Subcutaneous abdominal adipose tissue (tissue), 5 donors: ENCODE measurements around the gene GNGT2.

Source experiments
- H3K27ac ChIP-seq: one replicate; pipeline ENCODE4 v1.7.0; 2013; ENCODE audit warnings: low read depth, mild to moderate bottlenecking, inconsistent platforms, low read length, moderate library complexity
- H3K27me3 ChIP-seq, 5 donors: one replicate each; pipeline ENCODE4 v1.7.0; 2013; ENCODE audit warnings: low read length in 5 of 5, inconsistent platforms in 1 of 5; ENCODE audit not compliant: control insufficient read depth in 5 of 5, insufficient read depth in 4 of 5
- H3K36me3 ChIP-seq, 5 donors: one replicate each; pipeline ENCODE4 v1.7.0; 2013; ENCODE audit warnings: low read length in 5 of 5; ENCODE audit not compliant: control insufficient read depth in 5 of 5, insufficient read depth in 5 of 5
- H3K4me1 ChIP-seq, 5 donors: one replicate each; pipeline ENCODE4 v1.7.0; 2013; ENCODE audit warnings: low read length in 5 of 5, mild to moderate bottlenecking in 3 of 5, moderate library complexity in 1 of 5; ENCODE audit not compliant: control insufficient read depth in 5 of 5, insufficient read depth in 5 of 5
- H3K4me3 ChIP-seq, 5 donors: one replicate each; pipeline ENCODE4 v1.7.0; 2013; ENCODE audit warnings: low read length in 5 of 5, low read depth in 1 of 5
- H3K9ac ChIP-seq, 5 donors: one replicate each; pipeline ENCODE4 v1.7.0; 2013; ENCODE audit warnings: low read length in 5 of 5, mild to moderate bottlenecking in 4 of 5, moderate library complexity in 3 of 5
- H3K9me3 ChIP-seq, 5 donors: one replicate each; pipeline ENCODE4 v1.7.0; 2013; ENCODE audit warnings: low read length in 5 of 5; ENCODE audit not compliant: control insufficient read depth in 5 of 5
- donor health status: healthy.
- donor health status: healthy.
- donor health status: healthy.
- donor health status: healthy.
- donor health status: healthy.

GNGT2 gene

DNA sequence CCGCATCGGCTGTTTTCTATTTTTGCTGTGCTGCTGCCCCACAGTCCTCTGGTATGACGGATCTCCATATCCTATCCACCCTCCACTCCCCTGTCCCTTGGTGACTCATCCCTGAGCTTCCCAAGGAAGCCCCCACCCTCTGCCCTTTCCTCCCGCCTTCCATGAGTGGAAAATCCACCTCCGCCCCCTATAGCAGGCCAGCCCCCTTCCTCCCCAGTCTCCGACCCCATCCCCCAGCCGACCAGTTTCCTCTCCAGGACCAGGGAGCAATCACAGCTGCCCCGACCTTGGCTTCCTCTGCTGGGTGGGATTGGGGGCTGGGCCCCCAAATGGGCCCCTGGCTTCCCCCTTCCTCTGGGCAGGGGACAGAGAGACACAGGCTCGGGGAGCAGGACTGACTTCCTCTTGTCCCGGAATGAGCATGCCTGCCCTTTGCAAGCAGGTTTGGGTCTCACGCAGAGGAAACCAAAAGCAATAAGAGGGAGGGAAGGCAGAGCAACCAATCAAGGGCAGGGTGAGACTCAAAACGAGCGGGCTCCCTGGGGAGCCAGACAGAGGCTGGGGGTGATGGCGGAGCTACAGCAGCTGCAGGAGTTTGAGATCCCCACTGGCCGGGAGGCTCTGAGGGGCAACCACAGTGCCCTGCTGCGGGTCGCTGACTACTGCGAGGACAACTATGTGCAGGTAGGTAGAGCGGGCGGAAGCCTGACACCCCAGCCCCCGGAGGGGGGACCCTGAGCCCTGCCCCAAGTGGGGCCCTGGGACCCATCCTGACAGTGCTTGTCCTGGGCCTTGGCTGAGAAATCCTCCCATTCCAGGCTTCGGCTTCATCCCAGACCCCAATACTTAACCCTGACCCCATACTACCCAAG is at the start of gene GNGT2, which contains the start of gene ABI3:
Gene GNGT2, minus strand, starts transcription at position 417 of the 872 bp plus-strand sequence. CDS start 3,152 bp downstream, outside the sequence.
Gene ABI3, plus strand, starts transcription at position 550 of the 872 bp plus-strand sequence. Its CDS starts 18 bp downstream, at position 568.
- Histone ChIP-seq H3K27ac (peak within 1 kb of the TSS; percentile 46), H3K4me3 (peak within 1 kb of the TSS; percentile 37 to 64 (median 45)), H3K36me3 (no peaks in the 10 kb centered on the region), H3K4me1 (peaks cover 3 to 44% (median 10%) of the 10 kb centered on the region in 5 donors), H3K27me3 (peaks cover 0 to 11% (median 6%) of the 10 kb centered on the region in 5 donors), H3K9ac (peak within 1 kb of the TSS in 4 of 5 donors; percentile 11 to 76 (median 46)), H3K9me3 (no peaks in the 10 kb centered on the region)

DNA sequence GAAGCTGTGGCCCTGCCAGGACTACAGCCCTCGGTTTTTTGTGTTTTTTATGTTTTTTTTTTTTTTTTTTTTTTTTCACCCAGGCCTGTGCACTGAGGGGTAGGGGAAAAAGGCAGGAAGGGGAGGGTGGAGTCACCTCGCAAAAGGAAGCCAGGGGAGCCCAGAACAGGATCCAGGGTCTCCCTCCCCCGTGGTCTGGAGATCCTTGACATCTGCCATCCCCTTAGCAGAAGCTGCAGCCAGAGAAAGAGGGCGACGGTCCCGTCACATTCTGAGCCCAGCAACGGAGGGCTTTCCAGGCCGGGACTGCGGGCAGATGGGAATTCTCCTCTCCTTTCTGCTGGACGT is 49.3 kb upstream of the GNGT2 start:
- Histone ChIP-seq H3K27me3 (no peaks in the 10 kb centered on the region), H3K27ac (peak overlapping the region; percentile 57), H3K9me3 (no peaks in the 10 kb centered on the region), H3K4me3 (peak overlapping the region; percentile 58 to 72 (median 69)), H3K36me3 (no peaks in the 10 kb centered on the region), H3K9ac (peak overlapping the region; percentile 35 to 86 (median 48)), H3K4me1 (peaks cover 0 to 15% (median 12%) of the 10 kb centered on the region in 5 donors)

DNA sequence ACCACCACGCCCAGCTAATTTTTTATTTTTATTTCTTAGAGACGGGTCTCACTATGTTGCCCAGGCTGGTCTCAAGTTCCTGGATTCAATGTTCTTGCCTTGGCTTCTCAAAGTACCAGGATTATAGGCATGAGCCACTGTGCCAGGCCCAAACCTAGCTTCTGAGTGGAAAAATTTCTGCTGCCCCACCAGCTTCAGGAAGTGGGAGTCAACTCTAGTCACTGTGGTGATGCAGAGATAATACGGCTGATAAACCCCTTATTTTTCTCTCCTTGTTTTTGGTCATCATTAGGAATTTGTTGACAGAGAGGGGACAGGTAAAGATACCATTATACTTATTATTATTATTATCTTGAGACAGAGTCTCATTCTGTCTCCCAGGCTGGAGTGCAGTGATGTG is 48.0 kb upstream of the GNGT2 start:
- Histone ChIP-seq H3K27me3 (no peaks in the 10 kb centered on the region), H3K27ac (no peak overlapping the region), H3K9ac (no peak overlapping the region), H3K4me3 (no peak overlapping the region), H3K36me3 (no peaks in the 10 kb centered on the region), H3K4me1 (peaks cover 0 to 15% (median 12%) of the 10 kb centered on the region in 5 donors), H3K9me3 (no peaks in the 10 kb centered on the region)

DNA sequence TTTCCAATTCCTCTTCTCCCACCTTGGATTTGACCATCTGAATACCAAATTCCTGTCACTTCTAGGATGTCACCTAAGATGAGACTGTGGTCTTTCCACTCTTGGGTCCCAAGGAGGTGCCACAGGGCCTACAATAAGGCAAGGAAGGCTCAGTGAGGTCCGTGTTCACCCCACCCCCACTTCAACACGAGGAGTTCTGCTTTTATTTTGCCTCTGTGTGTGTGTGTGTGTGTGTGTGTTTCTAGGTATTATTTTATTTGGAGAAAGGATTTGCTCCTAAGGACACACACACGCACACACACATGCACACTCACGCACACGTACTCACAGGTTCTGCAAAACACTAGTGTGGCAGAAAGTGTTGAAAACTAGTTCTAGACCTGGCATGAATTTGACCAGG is 44.8 kb upstream of the GNGT2 start:
- H3K9me3 ChIP-seq: no peaks in the 10 kb centered on the region
- H3K27me3 ChIP-seq: peaks cover 0 to 2% (median 0%) of the 10 kb centered on the region in 5 donors

DNA sequence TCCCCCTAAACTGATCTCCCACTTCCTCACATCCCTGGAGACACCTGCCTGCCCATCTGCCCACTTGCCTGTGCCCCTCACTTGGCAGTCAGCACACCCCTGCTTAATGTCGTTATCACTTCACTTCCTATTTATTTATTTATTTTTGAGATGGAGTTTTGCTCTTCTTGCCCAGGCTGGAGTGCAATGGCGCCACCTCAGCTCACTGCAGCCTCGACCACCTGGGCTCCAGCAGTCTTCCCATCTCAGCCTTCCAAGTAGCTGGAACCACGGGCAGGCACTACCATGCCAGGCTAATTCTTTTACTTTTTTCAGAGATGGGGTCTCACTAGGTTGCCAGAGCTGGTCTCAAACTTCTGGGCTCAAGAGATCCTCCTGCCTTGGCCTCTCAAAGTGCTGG is 43.7 kb upstream of the GNGT2 start:
- Histone ChIP-seq H3K4me1 (peaks cover 0 to 6% (median 6%) of the 10 kb centered on the region in 5 donors), H3K9me3 (no peaks in the 10 kb centered on the region), H3K27ac (no peak overlapping the region), H3K27me3 (peaks cover 0 to 2% (median 0%) of the 10 kb centered on the region in 5 donors), H3K36me3 (no peaks in the 10 kb centered on the region), H3K9ac (no peak overlapping the region), H3K4me3 (no peak overlapping the region)

More for the DNA sequence above, 44.8 kb upstream of the GNGT2 start:
- Histone ChIP-seq H3K4me3 (no peak overlapping the region), H3K27ac (no peak overlapping the region), H3K36me3 (no peaks in the 10 kb centered on the region), H3K4me1 (peaks cover 0 to 8% (median 5%) of the 10 kb centered on the region in 5 donors), H3K9ac (no peak overlapping the region)

DNA sequence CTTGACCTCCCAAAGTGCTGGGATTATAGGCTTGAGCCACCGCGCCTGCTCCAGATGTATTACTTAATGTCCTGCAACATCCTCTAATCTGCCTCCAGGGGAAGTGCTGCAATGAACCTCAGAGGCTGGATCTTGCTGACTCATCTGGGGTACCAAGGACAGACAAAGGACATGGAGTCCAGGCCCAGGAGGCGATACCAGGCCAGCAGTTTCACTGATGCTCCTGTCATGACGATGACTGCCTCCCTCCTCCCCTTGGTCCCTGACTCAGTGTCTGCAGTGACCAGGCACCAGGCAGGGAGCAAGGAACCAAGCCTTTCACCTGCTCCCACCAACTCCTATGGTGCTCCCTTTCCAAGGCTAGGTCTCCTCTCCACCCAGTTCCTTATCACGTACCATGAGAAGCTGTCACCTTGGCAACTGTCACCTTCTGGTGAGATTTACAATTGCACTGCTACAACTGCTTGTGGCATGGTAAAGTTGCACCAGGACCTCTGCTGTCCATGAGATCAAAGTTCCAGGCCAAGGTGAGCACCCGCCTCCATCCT is 41.8 kb upstream of the GNGT2 start:
- Histone ChIP-seq H3K9me3 (no peaks in the 10 kb centered on the region), H3K9ac (no peak overlapping the region), H3K4me3 (no peak overlapping the region), H3K36me3 (no peaks in the 10 kb centered on the region), H3K27ac (no peak overlapping the region), H3K27me3 (peaks cover 0 to 2% (median 0%) of the 10 kb centered on the region in 5 donors), H3K4me1 (peaks cover 0 to 8% (median 6%) of the 10 kb centered on the region in 5 donors)

DNA sequence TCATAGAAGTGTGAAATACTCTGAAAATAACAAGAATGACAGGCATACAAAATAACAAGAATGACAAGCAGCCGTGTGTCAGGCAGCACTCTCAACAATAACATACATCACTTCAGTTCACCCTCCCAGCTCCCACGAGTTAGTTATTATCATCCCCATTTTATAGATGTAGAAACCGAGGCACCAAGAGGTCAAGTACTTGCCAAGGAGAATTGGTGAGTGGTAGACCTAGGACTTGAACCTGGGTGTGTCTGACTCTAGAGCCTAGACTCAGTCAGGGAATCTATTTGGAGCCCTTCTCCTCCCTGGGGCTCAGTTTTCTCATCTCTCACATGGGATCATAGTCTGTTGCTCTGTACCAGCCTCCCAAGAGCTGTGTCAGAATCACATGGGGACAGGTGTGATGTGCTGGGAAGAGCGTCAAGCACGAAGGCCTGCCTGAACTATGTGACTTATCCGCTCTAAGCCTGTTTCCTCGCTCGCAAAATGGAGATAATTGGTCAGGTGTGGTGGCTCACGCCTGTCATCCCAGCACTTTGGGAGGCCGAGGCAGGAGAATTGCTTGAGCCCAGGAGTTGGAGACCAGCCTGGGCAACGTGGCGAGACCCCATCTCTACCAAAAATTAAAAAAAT is 39.6 kb upstream of the GNGT2 start:
- H3K36me3 ChIP-seq: no peaks in the 10 kb centered on the region
- H3K27ac ChIP-seq: no peak overlapping the region
- peaks cover 0 to 2% (median 0%) of the 10 kb centered on the region in 5 donors for H3K27me3 ChIP-seq
- no peaks in the 10 kb centered on the region for H3K9me3 ChIP-seq
- no peak overlapping the region for H3K9ac ChIP-seq
- H3K4me1 ChIP-seq: peaks cover 0 to 8% (median 6%) of the 10 kb centered on the region in 5 donors
- H3K4me3 ChIP-seq: no peak overlapping the region

DNA sequence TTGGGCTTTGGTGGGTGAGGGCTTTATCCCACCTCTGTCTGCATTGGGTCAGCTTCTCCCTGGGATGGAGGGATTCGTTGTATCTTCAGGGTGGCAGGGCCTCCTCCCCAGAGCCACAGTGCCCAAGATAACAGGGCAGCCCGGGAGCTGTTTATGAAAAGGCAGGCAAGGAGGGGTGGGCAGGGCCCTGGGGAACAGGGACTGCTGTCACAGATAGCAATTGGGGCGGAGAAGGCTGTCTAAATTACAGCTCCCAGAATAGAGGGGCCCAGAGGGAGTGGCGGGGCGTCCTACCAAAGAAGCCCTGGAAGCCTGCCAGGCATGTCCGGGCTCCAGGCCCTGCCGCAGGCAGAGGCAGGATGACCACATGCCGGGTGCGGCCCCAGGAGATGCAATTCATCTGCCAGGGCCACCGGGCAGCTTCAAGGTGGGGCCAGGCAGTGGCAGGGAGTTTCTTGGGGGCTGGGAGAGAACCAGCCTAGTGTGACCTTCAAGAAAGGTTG is 39.0 kb upstream of the GNGT2 start:
- Histone ChIP-seq H3K4me1 (peaks cover 0 to 8% (median 6%) of the 10 kb centered on the region in 5 donors), H3K27ac (no peak overlapping the region), H3K9me3 (no peaks in the 10 kb centered on the region), H3K27me3 (peaks cover 0 to 5% (median 0%) of the 10 kb centered on the region in 5 donors), H3K36me3 (no peaks in the 10 kb centered on the region), H3K9ac (no peak overlapping the region), H3K4me3 (no peak overlapping the region)

- H3K4me3 ChIP-seq: no peak overlapping the region
- no peak overlapping the region for H3K9ac ChIP-seq
- H3K27ac ChIP-seq: no peak overlapping the region
- H3K9me3 ChIP-seq: no peaks in the 10 kb centered on the region
- no peaks in the 10 kb centered on the region for H3K36me3 ChIP-seq
- H3K27me3 ChIP-seq: peaks cover 0 to 5% (median 0%) of the 10 kb centered on the region in 5 donors
- peaks cover 0 to 8% (median 6%) of the 10 kb centered on the region in 5 donors for H3K4me1 ChIP-seq
Measured at GRCh38 chr17:49247944-49248343, 37.6 kb upstream of the GNGT2 start.
